ENCODE measurements around the gene ADCY2.
"Not testable (repeated sequence)": the region's sequence is repeated elsewhere in the genome, so short reads cannot be mapped to it uniquely, and the experiment has no call there.

The ADCY2 gene

GRCh38 chr5:7415587-7416535, 19.9 kb downstream of the ADCY2 start:
- Mint-ChIP-seq H3K9me3 (no peaks in the 10 kb centered on the region), H3K27me3 (no peaks in the 10 kb centered on the region), H3K4me3 (no peak overlapping the region), H3K27ac (no peak overlapping the region), H3K4me1 (no peaks in the 10 kb centered on the region), H3K36me3 (no peaks in the 10 kb centered on the region)
- ATAC-seq, result peak; percentile 25

- H3K4me1 Mint-ChIP-seq, result no peaks in the 10 kb centered on the region
- H3K4me3 Mint-ChIP-seq, result no peak overlapping the region
- peaks cover under 1% of the 10 kb centered on the region for H3K9me3 Mint-ChIP-seq
- H3K27me3 Mint-ChIP-seq, result no peaks in the 10 kb centered on the region
- no peaks in the 10 kb centered on the region for H3K36me3 Mint-ChIP-seq
- no peak overlapping the region for H3K27ac Mint-ChIP-seq
- ATAC-seq, result no peak
Observed at GRCh38 chr5:7418276-7418675, 22.3 kb downstream of the ADCY2 start.

DNA sequence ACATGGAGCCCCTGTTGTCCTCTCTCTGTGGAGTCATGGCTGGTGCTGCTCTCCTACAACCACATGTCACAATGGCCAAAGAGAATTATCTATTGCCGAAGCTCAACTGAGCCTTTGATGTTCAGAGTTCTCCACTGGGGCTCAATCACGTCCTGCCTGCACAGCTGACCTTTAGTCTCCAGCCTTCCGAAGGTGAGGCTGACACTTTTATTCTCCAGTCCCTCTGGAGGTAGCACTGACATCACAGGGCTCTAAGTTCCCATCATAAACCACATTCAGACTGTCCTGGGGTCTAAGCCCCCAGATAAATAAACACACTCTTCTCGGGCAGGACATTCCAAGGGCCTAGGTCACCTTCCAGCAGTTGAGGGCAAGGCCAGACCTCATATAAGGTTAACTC, 23.4 kb downstream of the ADCY2 start:
- Mint-ChIP-seq H3K27me3 (no peaks in the 10 kb centered on the region), H3K27ac (no peak overlapping the region), H3K4me1 (no peaks in the 10 kb centered on the region), H3K4me3 (no peak overlapping the region), H3K9me3 (peaks cover 5% of the 10 kb centered on the region), H3K36me3 (no peaks in the 10 kb centered on the region)
- ATAC-seq, result no peak

DNA sequence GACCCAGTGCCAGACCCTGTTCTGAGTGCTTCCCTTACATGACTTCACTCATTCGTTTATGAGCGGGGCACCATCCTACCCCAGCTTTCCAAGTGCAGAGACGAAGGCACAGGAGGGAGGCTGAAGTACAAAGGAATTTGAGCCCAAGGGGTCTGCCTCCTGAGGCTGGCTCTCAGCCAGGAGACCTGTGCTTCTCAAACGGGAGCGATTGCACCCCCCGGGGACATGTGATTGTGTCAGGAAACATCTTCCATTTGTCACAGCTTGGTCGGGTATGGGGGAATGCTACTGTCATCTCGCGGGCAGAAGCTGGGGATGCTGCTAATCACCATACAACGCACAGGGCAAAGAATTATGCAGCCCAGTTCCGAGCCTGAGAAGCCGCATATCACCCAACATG, 23.9 kb downstream of the ADCY2 start:
- H3K4me3 Mint-ChIP-seq, result no peak overlapping the region
- no peak for ATAC-seq
- H3K27me3 Mint-ChIP-seq, result no peaks in the 10 kb centered on the region

DNA sequence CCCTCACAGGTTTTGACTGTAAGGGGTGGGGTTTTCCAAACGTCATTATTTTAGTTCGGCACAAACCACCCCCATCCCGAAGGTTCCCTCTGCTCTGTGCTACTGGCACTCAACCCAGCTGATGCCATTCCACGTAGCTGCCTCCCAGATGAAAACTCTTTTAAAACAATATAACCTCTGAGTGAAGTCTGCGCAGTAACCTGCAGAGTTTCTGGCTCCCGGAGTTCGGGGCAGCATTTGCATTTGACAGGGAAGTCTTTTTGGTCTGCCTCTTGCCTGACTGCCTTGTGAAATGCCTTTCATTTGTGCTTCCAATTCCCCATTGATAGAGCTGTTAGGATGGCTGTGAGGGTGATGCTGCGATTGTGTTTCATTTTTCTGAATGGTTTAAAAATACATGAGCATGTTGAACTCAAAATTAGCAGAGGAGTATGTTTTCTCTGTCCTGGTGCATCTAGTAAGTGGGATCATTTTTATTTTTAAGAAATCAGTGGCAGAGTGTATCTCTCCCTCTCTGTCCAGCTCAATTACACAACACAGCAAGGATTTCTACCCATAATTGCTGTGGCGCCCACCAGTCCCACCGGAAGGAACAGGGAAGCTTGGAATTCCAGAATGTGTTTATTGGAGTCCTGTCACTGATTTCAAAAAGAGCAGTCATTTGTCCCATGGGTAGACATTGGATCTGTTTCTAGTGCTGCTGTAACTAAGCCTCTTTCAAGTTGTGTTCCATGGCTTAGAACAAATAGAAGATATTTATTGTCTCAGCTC, 24.8 kb downstream of the ADCY2 start:
- no peaks in the 10 kb centered on the region for H3K36me3 Mint-ChIP-seq
- H3K27ac Mint-ChIP-seq, result no peak overlapping the region
- no peaks in the 10 kb centered on the region for H3K4me1 Mint-ChIP-seq
- ATAC-seq, result no peak
- peaks cover 5% of the 10 kb centered on the region for H3K9me3 Mint-ChIP-seq
- H3K27me3 Mint-ChIP-seq, result no peaks in the 10 kb centered on the region
- H3K4me3 Mint-ChIP-seq, result no peak overlapping the region

More for the DNA sequence above, 23.9 kb downstream of the ADCY2 start:
- peaks cover 5% of the 10 kb centered on the region for H3K9me3 Mint-ChIP-seq
- no peaks in the 10 kb centered on the region for H3K4me1 Mint-ChIP-seq
- no peaks in the 10 kb centered on the region for H3K36me3 Mint-ChIP-seq
- no peak overlapping the region for H3K27ac Mint-ChIP-seq

- ATAC-seq, result no peak
- Mint-ChIP-seq H3K36me3 (no peaks in the 10 kb centered on the region), H3K4me1 (no peaks in the 10 kb centered on the region), H3K27me3 (no peaks in the 10 kb centered on the region), H3K9me3 (peaks cover 5% of the 10 kb centered on the region), H3K4me3 (no peak overlapping the region), H3K27ac (no peak overlapping the region)
Observed at GRCh38 chr5:7422316-7423106, 26.6 kb downstream of the ADCY2 start.

DNA sequence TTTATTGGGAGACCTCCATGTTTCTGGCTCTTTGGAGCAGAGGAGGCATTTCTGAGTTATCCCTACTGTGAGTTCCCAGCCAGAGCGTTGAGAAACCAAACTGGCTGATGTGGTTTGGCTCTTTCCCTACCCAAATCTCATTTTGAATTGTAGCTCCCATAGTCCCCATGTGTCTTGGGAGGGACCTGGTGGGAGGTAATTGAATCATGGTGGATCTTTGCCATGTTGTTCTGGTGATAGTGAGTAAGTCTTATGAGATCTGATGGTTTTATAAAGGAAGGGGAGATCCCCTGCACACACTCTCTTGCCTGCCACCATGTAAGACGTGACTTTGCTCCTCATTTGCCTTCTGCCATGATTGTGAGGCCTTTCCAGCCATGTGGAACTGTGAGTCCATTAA, 27.3 kb downstream of the ADCY2 start:
- H3K36me3 Mint-ChIP-seq, H3K9me3 Mint-ChIP-seq, H3K27ac Mint-ChIP-seq, H3K4me3 Mint-ChIP-seq, ATAC-seq, H3K27me3 Mint-ChIP-seq, H3K4me1 Mint-ChIP-seq: not testable (repeated sequence)

- Mint-ChIP-seq H3K36me3 (no peaks in the 10 kb centered on the region), H3K9me3 (peaks cover 5% of the 10 kb centered on the region), H3K4me3 (no peak overlapping the region), H3K4me1 (no peaks in the 10 kb centered on the region), H3K27me3 (no peaks in the 10 kb centered on the region), H3K27ac (no peak overlapping the region)
- ATAC-seq, result no peak
Observed at GRCh38 chr5:7425830-7426229, 29.9 kb downstream of the ADCY2 start.

GRCh38 chr5:7426284-7426683, 30.3 kb downstream of the ADCY2 start:
- no peak overlapping the region for H3K27ac Mint-ChIP-seq
- no peaks in the 10 kb centered on the region for H3K27me3 Mint-ChIP-seq
- peaks cover 5% of the 10 kb centered on the region for H3K9me3 Mint-ChIP-seq
- H3K36me3 Mint-ChIP-seq, result no peaks in the 10 kb centered on the region
- no peak overlapping the region for H3K4me3 Mint-ChIP-seq
- no peak for ATAC-seq
- H3K4me1 Mint-ChIP-seq, result no peaks in the 10 kb centered on the region

DNA sequence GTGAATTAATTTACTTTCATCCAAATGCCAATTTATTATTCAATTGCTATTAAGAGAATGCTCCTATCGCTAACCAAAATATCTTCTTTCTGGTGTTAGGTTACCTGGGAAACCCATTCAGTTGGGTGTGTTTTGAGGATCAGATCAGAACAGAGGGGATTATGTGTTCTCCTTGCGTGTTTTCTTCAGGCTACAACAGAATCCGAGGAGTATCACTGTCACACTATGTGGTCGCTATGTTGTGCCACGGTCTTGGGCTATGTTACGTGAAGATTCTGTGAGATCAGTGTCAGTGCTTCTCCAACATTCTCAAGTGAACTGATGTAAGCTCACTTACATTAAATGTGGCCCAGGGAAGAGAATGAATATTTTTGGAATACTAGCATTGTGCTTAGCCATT, 39.0 kb downstream of the ADCY2 start:
- Mint-ChIP-seq H3K27me3 (no peaks in the 10 kb centered on the region), H3K36me3 (no peaks in the 10 kb centered on the region), H3K27ac (no peak overlapping the region), H3K9me3 (peaks cover 7% of the 10 kb centered on the region), H3K4me1 (no peaks in the 10 kb centered on the region), H3K4me3 (no peak overlapping the region)
- no peak for ATAC-seq

- Mint-ChIP-seq H3K4me1 (no peaks in the 10 kb centered on the region), H3K4me3 (no peak overlapping the region), H3K27me3 (no peaks in the 10 kb centered on the region), H3K36me3 (no peaks in the 10 kb centered on the region), H3K9me3 (peaks cover 7% of the 10 kb centered on the region), H3K27ac (no peak overlapping the region)
- no peak for ATAC-seq
Observed at GRCh38 chr5:7435503-7435902, 39.6 kb downstream of the ADCY2 start.

- Mint-ChIP-seq H3K4me3 (no peak overlapping the region), H3K27ac (no peak overlapping the region), H3K27me3 (no peaks in the 10 kb centered on the region), H3K4me1 (no peaks in the 10 kb centered on the region), H3K36me3 (no peaks in the 10 kb centered on the region), H3K9me3 (peaks cover 12% of the 10 kb centered on the region)
- ATAC-seq, result no peak
Observed at GRCh38 chr5:7436521-7436920, 40.6 kb downstream of the ADCY2 start.

DNA sequence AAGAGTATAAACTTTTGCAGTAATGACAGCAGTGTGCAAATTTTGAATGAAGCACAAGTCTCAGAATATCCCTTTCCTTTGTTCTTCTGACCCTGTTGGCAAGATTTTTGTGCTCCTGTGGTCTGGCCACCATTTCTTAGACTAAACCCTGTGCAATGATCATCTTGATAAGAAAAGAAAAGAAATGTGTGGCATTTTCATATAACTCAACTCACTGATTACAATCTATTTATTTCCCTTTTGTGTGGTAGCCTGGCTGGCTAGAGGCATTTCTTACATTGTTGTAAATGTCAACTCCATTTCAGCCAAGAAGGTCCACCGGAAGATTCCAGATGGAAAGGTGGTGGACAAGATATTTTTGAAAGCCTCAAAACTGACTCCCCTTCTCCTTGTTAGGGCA, 41.9 kb downstream of the ADCY2 start:
- no peak for ATAC-seq
- no peaks in the 10 kb centered on the region for H3K4me1 Mint-ChIP-seq

DNA sequence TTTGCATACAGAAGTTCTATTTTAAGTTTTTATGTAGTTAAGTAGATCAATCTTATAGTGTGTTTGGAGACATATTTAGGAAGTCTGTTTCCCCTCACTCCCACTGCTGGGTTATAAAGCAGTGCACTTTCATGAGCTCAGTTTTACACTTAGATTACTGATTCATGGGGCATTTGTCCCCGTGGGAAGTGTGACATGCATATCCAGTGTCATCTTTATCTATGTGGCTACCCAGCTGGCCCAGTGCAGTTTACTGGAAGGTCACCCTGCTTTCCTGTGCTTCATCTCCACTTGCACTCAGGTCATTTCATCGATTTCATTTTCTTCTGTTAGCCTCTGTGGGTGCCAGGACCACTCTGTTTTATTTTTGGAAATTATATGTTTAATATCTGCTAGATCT, 49.1 kb downstream of the ADCY2 start:
- H3K9me3 Mint-ChIP-seq, result peaks cover 5% of the 10 kb centered on the region
- H3K4me1 Mint-ChIP-seq, result no peaks in the 10 kb centered on the region
- no peak overlapping the region for H3K4me3 Mint-ChIP-seq
- no peak for ATAC-seq
- H3K36me3 Mint-ChIP-seq, result no peaks in the 10 kb centered on the region
- no peaks in the 10 kb centered on the region for H3K27me3 Mint-ChIP-seq
- H3K27ac Mint-ChIP-seq, result no peak overlapping the region

More for the DNA sequence above, 41.9 kb downstream of the ADCY2 start:
- no peak overlapping the region for H3K4me3 Mint-ChIP-seq
- H3K9me3 Mint-ChIP-seq, result peaks cover 12% of the 10 kb centered on the region
- no peaks in the 10 kb centered on the region for H3K36me3 Mint-ChIP-seq
- no peak overlapping the region for H3K27ac Mint-ChIP-seq
- no peaks in the 10 kb centered on the region for H3K27me3 Mint-ChIP-seq

GRCh38 chr5:7445831-7446230, 49.9 kb downstream of the ADCY2 start:
- no peak for ATAC-seq
- H3K27ac Mint-ChIP-seq, result no peak overlapping the region
- no peaks in the 10 kb centered on the region for H3K36me3 Mint-ChIP-seq

More at GRCh38 chr5:7445831-7446230, 49.9 kb downstream of the ADCY2 start:
- Mint-ChIP-seq H3K4me3 (no peak overlapping the region), H3K9me3 (peaks cover 2% of the 10 kb centered on the region), H3K4me1 (no peaks in the 10 kb centered on the region), H3K27me3 (no peaks in the 10 kb centered on the region)
